ENCODE results near the gene SMPDL3A. TPM values are rescaled to one million over a fixed set of nuclear protein-coding genes. Genes with fewer than 3 reads are reported as not detected.

Gene SMPDL3A
- 2.4 TPM in 2 replicates for total RNA-seq (2021)
- Bru-seq, nascent RNA: percentile 42 among the genes with signal in this experiment
- BruChase-seq, experiment 1, labeled RNA remaining after a 2-hour chase: percentile 41 among the genes with signal in this experiment
- percentile 43 among the genes with signal in this experiment for BruChase-seq, experiment 2, labeled RNA remaining after a 6-hour chase
- long read RNA-seq, partial matches to known transcripts: 0 of 5 reads
- long read RNA-seq, other reads (novel, unspliced or antisense): 3 of 5 reads

- Histone ChIP-seq H4K20me1 (ENCODE audit: insufficient read depth) (no peaks in the 10 kb centered on the region), H3K4me3 (peak within 1 kb of the TSS; percentile 80), H2AFZ (peak within 1 kb of the TSS; percentile 90), H3K9me2 (ENCODE audit: insufficient read depth) (no peaks in the 10 kb centered on the region), H3K79me2 (ENCODE audit: low read depth) (no peaks in the 10 kb centered on the region), H3K36me3 (ENCODE audit: low read depth) (no peaks in the 10 kb centered on the region), H3K27me3 (ENCODE audit: insufficient read depth, low read depth) (no peaks in the 10 kb centered on the region), H3K27ac (peak within 1 kb of the TSS; percentile 64), H3K9me3 (ENCODE audit: insufficient read depth, low read depth) (no peaks in the 10 kb centered on the region), H3K4me2 (peak within 1 kb of the TSS; percentile 81), H3K4me1 (replicated peaks; ENCODE audit: insufficient read depth) (peaks cover 22% of the 10 kb centered on the region), H3F3A (ENCODE audit: insufficient read depth, low read depth) (peaks cover 14% of the 10 kb centered on the region)
- intact Hi-C loops (cut with micrococcal nuclease; ENCODE audit: unreplicated experiment): loop anchor here (5.0 kb wide), 1 partner anchor 48 kb away; no protein-coding TSS in a partner anchor
- ChIA-PET CTCF (interaction anchor here (0.7 to 1.5 kb wide), 3 partner anchors 49 to 80 kb away, joined by 3 read pairs; no protein-coding TSS in a partner anchor), POLR2A (ENCODE audit: unreplicated experiment) (interaction anchor here (0.6 to 1.0 kb wide), 2 partner anchors 57 to 318 kb away, joined by 3 to 4 read pairs; partner anchors contain the start of gene SERINC1)
- DNase-seq: peak; percentile 72 to 76
- TF ChIP-seq CTCF (conservative IDR thresholded peaks at IDR 0.05): peak; percentile 67; the same call in 1 of the 2 replicates
- no peak for TF ChIP-seq EZH2 (IDR thresholded peaks at IDR 0.05; ENCODE audit: low read depth)
- BruUV-seq (replicated peaks): TSS peak; percentile 48
Observed at GRCh38 chr6:122789182-122790027, at the start of gene SMPDL3A. SMPDL3A (plus strand) TSS chr6:122789258; CDS start chr6:122789347, 89 bp downstream.

- intact Hi-C loops (cut with micrococcal nuclease; ENCODE audit: unreplicated experiment): no loop called here
- POLR2A ChIA-PET (ENCODE audit: unreplicated experiment): no interaction called here
- CTCF ChIA-PET: interaction anchor here (0.6 kb wide), 1 partner anchor 88 kb away, joined by 3 read pairs; no protein-coding TSS in a partner anchor
- DNase-seq: no peak
- Histone ChIP-seq H3K9me2 (ENCODE audit: insufficient read depth) (no peaks in the 10 kb centered on the region), H2AFZ (no peak overlapping the region), H3F3A (ENCODE audit: insufficient read depth, low read depth) (no peaks in the 10 kb centered on the region), H3K4me3 (no peak overlapping the region), H3K36me3 (ENCODE audit: low read depth) (no peaks in the 10 kb centered on the region), H3K9me3 (ENCODE audit: insufficient read depth, low read depth) (no peaks in the 10 kb centered on the region), H3K79me2 (ENCODE audit: low read depth) (no peaks in the 10 kb centered on the region), H3K27ac (no peak overlapping the region), H3K27me3 (ENCODE audit: insufficient read depth, low read depth) (no peaks in the 10 kb centered on the region), H4K20me1 (ENCODE audit: insufficient read depth) (no peaks in the 10 kb centered on the region), H3K4me1 (replicated peaks; ENCODE audit: insufficient read depth) (no peaks in the 10 kb centered on the region), H3K4me2 (no peak overlapping the region)
- BruUV-seq (replicated peaks): no TSS peak
- TF ChIP-seq EZH2 (IDR thresholded peaks at IDR 0.05; ENCODE audit: low read depth) (no peak), CTCF (conservative IDR thresholded peaks at IDR 0.05) (no peak)
Observed at GRCh38 chr6:122740091-122740490, 49.0 kb upstream of the SMPDL3A start.

GRCh38 chr6:122740936-122741335 is 48.1 kb upstream of the SMPDL3A start:
- no peaks in the 10 kb centered on the region for H3K79me2 ChIP-seq (ENCODE audit: low read depth)
- H2AFZ ChIP-seq: peak overlapping the region; percentile 59
- H3F3A ChIP-seq (ENCODE audit: insufficient read depth, low read depth): no peaks in the 10 kb centered on the region
- H4K20me1 ChIP-seq (ENCODE audit: insufficient read depth): no peaks in the 10 kb centered on the region
- no peaks in the 10 kb centered on the region for H3K27me3 ChIP-seq (ENCODE audit: insufficient read depth, low read depth)
- ChIA-PET POLR2A (ENCODE audit: unreplicated experiment) (no interaction called here), CTCF (interaction anchor here (0.6 kb wide), 1 partner anchor 89 kb away, joined by 3 read pairs; no protein-coding TSS in a partner anchor)
- H3K9me2 ChIP-seq (ENCODE audit: insufficient read depth): no peaks in the 10 kb centered on the region
- no peak overlapping the region for H3K4me2 ChIP-seq
- no peaks in the 10 kb centered on the region for H3K36me3 ChIP-seq (ENCODE audit: low read depth)
- no peak for DNase-seq
- no peak overlapping the region for H3K27ac ChIP-seq
- no peaks in the 10 kb centered on the region for H3K9me3 ChIP-seq (ENCODE audit: insufficient read depth, low read depth)
- H3K4me3 ChIP-seq: no peak overlapping the region
- intact Hi-C loops (cut with micrococcal nuclease; ENCODE audit: unreplicated experiment): no loop called here
- TF ChIP-seq EZH2 (IDR thresholded peaks at IDR 0.05; ENCODE audit: low read depth) (no peak), CTCF (conservative IDR thresholded peaks at IDR 0.05) (no peak)
- BruUV-seq (replicated peaks): no TSS peak
- H3K4me1 ChIP-seq (replicated peaks; ENCODE audit: insufficient read depth): no peaks in the 10 kb centered on the region

Measured in PC-9 (cell line).